HG03108 (cell line): ENCODE results near the gene FLAD1.

Source experiments
- ATAC-seq: cut with Tn5 transposase; IDR thresholded peaks from one replicate; pipeline ENCODE4 v1.9.1; 2021; ENCODE audit warnings: moderate library complexity; ENCODE audit not compliant: unreplicated experiment

Gene FLAD1

DNA sequence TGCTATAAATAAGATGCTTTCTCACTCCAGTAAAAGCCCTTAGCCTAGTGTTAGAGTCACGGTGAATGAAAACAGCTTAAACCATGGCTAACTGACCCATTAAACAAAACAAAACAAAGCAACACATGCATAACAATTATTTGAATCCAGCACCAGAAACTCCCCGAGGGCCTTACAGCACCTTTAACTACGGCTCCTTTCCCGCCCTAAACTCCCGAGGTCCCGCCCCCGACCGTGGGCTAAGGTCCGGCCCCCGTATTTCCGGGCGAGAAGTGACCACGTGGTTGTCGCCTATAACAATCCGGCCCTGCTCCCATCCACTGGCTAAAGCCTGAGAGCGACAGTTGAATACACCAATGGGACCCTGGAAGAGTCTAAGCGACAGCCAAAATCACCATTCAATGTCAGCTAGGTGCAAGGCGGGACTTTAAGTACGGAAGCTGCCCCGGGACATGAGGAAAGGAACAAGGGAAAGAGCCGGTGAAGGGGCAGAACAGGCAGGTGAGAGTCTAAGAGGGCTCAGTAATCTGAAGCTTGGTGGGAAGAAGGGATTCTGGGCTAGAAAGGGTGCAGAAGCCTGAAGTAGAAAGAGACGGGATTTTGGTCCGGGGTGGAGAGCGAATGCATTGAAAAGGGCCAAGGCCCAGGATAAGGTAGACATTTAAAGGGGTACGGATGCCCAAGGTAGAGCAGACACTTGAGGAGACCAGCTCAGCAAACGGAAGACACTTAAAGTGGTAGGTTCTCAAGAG is at the start of gene FLAD1:
Gene FLAD1, plus strand, starts transcription at position 448 of the 752 bp plus-strand sequence. CDS start 351 bp downstream, outside the sequence.
- ATAC-seq: peak; percentile 97

DNA sequence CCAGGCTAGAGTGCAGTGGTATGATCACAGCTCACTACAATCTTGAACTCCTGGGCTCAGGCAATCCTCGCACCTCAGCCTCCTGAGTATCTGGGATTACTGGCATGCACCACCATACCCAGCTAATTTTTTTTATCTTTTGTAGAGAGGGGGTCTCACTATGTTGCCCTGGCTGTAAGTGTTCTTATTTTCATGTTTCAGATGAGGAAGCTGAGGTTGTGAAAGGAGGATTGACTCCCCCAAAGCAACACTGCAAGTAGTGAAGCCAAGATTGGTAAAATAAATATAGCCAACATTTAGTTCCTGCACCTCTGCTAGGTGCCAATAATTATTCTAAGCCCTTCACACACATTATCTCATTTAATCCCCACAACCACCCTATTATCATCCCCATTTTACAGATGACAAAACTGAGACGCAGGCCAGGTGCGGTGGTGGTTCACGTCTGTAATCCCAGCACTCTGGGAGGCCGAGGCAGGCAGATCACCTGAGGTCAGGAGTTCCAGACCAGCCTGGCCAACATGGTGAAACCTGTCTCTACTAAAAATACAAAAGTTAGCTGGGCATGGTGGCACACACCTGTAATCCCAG is 48.7 kb upstream of the FLAD1 start:
- no peak for ATAC-seq

DNA sequence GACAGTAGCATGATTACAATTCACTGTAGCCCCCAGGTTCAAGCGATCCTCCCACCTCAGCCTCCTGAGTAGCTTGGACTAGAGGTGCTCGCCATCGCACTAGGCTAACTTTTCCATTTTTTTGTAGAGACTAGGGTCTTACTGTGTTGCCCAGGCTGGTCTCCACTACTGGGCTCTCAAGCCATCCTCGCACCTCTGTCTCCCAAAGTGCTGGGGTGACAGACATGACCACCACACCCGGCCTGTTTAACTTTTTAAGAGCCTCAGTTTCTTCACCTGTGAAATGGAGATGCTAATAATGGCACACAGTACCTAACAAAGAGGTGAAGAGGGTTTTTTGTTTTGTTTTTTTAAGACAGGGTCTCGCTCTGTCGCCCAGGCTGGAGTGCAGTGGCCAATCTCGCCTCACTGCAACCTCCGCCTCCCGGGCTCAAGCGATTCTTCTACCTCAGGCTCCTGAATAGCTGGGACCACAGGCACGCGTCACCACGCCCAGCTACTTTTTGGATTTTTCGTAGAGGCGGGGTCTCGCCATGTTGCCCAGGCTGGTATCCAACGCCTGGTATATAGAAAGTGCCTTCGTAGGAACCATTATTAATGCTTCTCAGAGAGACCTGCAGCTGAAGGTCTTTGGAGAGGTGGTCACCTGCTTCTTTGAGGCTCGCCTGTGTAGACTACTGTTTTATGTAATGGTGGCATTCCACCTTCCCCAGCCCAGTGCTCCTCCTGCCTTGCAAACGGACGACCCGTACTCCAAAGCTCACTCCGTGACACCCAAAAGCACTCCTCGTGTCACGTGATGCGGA is 47.2 kb upstream of the FLAD1 start:
- no peak for ATAC-seq

DNA sequence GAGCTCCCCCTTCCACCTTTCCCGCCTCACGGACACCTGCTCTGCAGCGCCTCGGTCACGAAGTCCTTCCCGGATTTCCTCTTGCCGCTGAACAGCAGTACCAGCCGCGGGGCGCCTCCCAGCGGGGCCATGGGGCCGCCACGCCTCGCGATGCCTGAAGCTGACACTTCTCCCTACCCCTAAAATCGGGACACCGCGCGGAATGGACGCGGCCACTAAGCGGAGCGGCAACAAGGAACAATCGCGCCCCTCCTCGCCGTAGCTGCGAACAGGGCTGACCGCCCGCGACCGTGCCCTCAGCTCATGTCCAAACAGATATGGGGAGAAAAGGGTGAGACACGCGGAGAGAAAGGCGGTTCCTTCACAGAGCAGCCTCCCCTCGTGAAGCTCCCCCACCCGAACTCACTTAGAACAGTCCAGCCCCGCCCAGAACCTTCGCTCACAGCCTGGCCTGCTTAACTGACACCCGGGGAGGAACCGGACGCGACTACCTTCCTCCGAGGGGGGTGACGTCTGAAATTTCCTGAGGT is 46.5 kb upstream of the FLAD1 start, which contains the start of gene PMVK:
Gene PMVK, minus strand, starts transcription at position 165 of the 530 bp plus-strand sequence. Its CDS starts 34 bp downstream, at position 131.
- ATAC-seq: peak; percentile 57

DNA sequence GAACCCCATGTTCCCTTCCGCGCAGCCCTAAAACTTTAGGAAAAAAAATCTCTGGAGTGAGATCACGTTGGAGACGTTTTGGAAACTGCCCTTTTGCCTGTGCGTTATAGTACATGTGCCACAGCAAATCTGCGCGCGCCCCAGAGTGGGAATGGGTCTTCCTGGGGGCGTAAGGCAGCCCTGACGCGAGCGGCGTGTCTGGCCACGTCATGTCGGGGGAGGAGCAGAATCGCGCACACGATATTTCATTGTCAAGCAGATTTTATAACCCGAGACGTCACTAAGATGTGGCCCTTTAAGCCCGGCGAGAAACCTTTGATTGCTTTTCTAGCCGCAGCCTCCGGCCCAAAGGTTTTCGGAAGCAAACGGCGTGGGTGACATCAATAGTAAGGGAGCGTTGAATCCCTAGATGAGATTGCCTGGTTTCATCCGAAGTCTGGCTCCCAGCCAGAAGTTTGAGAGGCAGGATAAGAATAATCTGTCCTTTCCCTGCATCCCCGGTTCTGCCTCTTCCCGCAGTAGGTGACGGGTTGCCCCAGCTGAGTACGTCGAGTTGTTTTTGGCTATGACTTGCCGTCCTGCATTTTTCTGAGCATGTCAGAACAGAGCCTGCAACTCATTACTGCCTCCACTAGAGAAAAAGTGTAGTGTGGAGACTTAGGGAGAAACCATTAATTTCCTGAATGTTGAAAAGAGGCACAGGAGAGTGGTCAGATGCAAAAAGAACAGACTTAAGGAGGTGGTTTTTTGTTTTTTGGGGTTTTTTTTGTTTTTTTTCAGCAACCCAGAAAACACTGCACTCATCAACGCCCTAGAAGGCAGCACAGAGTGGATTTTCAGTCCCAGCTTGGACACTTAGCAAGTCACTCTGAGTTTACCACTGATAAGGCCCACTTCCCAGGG is 45.8 kb upstream of the FLAD1 start:
- ATAC-seq: peak; percentile 51

DNA sequence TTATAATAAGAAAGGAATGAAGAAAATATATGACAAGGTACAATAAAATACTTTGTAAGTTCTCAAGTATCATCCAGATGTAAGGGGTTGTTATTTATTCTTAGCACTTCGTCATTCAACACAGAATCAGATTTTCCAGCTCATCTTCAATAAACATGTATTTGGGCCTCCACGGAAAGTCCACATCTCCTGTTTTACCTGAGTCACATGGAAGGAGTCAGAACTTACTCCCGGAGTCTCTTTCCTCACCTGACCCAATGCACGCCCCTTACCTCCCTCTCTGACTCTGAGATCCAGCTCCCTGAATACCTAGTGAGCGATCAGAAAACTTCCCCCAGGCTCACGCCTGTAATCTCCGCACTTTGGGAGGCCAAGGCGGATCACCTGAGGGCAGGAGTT is 45.2 kb upstream of the FLAD1 start:
- no peak for ATAC-seq

DNA sequence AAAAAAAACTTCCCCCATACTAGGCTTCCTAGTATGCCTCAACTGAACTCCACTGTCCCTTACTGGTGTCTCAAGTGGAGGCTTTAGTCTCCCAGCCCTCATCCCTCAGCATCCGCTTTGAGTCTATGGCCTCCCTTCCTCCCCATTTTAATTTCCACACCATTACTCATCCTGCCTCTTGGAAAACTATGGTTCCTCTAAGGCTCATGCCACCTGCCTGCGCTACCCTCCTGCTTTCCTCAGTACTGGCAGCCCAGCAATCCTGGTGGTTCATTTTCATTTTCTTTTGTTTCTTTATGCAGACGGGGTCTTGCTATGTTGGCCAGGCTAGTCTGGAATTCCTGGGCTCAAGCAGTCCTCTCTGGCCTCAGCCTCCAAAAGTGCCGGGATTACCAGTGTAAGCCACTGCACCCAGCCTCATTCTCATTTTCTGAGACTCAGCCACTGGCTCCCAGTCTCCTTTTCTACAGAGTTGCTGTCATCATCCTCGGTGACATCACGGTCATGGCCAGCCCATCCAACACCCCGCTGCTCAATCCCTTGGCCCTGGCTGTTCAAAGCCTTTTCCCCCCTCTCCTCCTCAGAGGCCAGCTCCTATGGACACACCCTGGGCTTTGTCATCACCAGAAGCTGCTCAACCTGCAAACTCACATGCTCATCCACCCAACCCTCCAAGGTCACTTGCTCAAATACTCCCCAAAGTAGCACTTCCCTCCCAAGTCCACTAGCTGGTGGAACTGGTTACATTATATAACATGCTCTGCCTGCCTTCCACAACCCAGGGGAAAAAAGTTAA is 44.3 kb upstream of the FLAD1 start:
- no peak for ATAC-seq

DNA sequence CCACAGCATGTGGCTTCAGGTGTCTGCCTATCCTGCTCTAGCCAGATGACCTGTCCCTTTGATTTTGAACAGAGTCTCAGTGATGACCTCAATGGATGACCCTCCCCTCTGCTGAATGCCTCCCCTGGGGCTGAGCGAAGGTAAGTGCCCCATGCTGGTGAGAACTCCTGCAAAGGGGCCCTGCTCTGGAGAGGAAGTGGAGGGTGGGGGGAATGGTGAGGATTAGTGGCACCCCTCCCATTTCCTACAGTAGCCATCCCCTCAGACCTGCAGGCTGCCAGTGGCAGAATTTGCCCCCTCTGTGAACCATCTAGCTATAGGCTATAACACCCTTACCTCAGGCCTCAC is 43.0 kb upstream of the FLAD1 start:
- ATAC-seq: no peak

DNA sequence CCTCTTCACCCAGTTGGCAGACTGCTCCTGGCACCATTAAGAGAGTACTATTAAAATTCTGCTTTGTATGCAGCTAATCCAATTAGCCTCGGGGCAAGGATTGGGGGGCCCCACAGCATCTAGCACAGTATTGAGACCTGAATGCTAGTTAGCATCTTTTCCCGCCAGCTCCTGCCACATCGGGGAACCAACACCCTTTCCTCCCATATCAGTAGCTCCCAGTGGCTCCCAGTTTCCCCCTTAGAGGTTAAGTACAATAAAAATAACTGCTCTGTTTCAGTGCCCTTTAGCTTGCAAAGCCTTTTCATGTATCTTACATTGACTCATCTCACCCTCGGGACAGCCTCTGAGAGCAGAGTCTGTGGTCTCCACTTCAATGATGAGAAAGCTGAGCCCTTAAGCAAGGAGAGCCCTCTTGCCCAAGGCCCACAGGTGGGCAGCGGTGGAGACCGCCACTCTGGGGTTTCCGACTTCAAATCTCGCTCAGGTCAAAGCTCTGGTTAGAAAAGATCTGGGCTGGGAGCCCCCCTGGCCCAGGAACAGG is 42.4 kb upstream of the FLAD1 start:
- ATAC-seq: no peak

DNA sequence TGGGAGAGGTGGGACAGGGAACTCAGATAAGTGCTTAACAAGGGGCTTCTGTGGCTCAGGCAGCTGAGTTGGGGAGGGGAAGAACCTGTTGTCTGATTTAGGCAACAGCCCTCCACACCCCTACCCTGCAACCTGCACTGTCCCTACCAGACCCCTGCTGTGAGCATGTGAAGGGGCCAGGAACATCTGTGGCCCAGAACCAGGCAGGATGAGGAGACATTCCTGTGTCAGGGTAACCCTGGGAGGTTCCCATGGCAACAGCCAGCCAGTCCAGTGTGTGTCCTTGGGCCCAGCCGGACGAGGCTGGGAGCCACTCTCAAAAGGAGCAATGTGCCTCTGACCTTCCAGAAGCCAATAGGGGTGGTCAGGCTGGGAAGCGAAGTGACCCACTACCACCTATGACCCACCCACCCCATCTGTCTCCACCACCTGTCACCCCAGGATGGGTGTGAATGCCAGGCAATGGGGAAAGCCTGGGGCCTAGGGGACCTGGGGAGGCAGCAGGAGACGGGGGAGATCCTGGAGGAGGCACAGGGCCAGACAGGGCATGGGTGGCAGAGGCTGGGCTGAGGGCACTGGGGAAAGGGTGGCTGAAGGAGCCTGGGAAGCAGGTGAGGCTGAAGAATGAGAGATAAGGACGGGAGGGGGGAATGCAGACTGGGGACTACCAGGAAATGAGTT is 41.7 kb upstream of the FLAD1 start:
- ATAC-seq: no peak

DNA sequence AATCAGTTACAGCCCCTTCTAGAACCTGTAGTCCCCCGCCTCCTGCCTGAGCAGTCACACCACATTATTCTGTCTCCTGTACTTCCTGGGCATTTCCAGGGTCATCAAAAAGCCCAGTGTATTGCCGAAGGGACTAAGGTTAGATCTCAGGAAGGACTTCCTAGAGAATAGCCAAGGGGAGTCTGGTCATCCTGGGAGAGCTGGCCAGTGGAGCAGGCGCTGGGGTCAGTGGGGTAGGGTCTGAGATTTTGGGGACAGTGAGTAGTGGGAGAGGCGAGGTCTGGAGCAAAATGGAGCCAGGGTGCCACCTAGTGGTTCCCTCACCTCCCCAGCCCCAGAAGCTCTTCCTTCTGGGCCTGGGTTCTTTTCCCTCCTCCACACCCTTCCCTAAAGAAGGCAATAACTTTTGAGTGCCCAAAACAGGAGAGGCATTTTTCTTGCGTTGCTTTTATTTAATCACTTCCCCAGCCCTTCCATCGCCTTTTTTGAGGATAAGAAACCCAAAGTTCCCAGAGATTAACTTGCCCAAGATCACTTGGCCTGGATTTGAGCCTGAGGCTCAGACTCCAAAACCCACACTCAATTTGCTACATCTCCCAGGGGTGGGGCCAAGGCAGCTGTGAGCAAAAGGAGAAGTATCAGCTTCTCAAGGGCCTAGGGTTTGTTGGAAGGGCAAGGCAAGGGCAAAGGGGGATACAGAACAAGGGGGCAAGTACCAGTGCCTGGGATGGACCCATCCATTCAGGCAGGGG is 39.3 kb upstream of the FLAD1 start:
- ATAC-seq: no peak

DNA sequence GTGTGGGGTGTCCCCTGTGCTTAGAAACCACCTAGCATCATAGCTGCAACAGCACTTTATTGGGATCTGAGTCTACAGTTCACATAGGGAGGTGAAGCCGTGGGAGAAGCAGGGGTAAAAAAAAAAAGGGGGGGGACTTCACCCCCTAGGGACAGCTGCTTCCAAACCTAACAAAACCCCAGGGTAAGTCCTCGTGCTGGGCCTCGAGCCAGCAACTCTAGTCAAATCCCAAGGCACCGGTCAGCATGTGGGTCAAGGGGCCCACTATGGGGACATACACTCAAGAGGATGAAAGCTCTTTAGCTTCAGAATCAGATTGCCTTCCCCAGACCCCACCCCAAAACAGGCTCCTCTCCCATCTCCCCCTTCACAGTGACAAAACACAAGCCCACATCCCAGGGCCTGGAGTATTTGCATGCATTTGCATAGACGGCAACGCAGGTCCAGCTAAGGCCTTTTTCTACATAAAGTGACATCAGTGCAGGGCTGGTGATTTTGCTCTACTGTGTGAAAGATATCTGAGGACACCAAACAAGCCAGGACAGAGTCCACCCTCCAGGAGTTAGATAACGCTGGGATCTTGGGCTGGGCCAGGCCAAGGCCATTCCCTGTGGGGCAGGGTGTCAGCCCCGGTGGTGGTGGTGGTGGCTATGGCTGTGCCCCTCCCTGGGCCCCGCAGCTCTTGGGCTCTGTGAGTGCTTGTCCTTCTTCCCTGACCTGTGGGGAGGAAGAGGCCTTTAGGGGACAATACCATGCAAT is 38.6 kb upstream of the FLAD1 start:
- ATAC-seq: no peak

DNA sequence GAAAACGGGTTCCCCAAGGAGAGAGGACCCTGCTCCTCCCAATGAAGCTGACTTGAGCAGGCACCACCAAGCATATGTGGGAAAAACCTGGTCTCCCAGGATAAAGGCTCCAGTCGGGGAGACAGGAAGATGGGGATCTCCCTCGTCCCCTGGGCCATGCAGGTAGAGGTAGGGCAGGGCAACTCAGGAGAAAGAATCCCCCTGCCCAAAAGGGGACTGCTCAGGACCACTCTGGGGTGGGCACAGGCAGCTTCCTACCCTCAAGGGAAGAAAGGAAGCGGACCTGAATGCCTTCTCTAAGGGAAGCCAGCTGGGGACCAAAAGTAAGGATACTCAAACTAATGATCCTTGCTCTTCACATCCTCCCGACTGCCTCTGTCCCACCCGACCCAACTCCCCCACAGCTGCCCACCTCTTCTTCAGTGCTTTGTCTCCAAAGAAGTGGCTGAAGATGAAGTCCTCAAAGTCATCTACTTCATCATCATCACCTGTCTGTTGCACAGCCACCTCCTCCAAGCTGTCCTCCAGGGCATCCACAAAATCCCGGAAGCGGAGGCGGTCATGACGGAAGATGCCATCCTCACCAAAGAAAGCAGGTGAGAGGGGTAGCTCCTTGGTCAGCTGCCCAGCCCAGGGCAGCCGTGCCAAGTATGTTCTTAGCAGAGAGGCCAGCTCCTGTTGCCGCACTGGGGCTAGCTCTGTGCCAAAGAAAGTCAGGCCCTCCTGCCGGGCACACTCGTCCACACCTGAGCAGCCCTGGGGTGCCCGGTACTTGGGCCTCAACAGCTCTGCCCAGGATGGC is 37.8 kb upstream of the FLAD1 start:
- ATAC-seq: no peak

DNA sequence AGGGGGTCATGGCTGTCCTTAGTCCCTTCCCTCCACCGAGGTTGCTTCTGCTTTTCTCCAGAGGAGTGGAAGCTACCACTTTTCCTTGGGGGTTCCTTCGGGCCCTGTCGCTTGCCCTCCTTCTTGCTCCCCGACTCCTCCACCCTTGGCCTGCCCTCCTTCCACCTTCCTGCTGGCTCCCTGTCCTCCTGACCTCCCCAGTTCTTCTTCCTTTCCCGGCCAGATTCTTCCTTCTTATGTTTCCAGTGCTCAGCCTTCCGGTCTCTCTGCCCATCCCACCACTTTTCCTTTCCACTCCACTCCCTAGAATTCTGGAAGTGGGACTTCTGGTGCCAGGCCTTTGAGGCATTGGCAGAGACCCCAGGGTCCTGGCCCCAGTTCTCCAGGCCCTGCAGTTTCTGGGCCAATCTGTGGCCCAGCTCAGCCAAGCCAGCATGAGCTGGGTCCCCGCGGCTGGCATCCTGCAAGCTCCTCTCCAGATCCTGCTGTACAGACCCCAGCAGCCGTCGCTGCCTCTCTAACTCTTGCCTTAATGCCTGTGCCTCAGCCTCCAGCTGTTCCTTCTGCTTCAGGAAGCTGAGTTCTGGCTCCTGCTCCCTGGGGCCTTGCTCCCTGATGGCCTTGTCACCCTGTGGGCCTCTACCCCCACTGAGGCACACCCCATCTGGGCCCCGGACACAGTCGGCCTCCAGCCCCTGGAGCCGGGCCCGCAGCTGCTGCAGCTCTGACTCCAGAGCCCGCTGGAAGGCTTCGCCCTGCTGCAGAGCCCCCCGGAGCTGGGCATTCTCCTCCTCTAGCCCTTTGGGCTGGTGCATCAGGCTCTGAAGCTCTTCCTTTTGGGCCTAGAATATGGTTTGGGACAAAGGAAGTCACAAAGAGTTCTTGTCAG is 36.9 kb upstream of the FLAD1 start:
- no peak for ATAC-seq

DNA sequence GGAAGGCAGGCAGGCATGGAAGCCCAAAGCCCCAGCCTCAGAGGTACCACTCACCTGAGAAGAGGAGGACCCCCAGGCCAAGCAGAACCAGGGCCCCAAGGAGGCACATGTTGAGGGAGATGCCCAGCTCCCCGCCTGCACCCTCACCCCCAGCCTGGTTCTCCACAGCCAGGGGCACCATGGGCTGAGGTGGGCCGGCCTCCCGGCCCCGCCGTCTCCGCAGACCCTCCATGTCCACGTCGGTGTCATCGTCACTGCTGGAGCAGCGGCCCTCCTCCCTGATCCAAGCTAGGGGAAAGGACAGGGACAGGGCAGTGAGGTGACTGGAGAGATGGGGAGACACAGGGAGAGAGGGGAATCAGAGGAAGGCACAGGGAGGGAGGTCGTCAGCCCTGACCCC is 35.1 kb upstream of the FLAD1 start:
- ATAC-seq: no peak
